ENCODE data around the gene ZNF619.

Gene ZNF619

DNA sequence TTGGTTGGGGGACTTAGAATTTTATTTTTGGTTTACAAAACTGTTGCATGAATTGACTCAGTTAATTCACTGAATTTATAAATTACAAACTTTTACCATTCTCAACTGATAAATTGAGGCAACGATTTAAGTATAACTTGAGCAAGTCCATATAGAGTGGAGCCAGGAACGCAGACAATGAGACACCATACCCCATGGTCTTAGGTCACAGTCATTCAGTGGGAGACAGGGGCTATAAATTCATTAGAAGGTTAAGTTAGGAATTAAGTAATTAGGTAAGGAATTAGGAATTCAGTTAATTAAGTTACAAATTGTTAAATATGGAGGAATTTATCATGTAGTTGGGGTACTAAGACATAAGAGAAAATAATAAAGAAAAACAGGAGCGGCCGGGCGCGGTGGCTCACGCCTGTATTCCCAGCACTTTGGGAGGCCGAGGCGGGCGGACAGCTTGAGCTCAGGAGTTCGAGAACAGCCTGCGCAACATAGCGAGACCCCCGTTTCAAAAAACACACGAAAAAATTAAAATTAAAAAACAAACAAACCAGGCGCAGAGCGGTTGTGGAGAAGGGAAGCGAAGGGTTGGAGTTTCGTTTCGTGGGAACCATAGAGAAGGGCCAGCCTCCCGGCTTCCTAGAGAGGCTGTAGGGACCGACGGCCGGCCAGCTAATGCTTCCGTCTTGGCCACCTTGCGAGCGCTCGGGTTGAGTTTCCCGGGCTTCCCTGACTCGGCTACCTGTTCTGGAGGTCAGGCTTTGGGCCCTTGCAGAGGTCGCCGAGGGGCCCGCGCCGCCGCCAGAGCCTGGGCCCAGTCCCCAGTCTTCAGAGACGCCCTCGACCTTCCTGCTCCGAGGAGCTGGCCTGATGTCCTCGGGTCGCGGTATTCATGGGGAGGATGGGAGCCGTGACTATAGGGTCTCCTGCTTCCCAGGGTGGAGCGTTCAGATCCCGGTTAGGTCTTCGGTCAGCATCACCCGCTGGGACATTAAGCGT, at the start of gene ZNF619:
Gene ZNF619 (plus strand): TSS at position 645 of the 993 bp plus-strand sequence. CDS start 858 bp downstream, outside the sequence.
- peak within 1 kb of the TSS; percentile 79 for H3K4me3 ChIP-seq (replicated peaks; ENCODE audit: low read depth, low read length)
- no peak for TF ChIP-seq CTCF (IDR thresholded peaks at IDR 0.05; ENCODE audit: low read depth, low read length, missing control alignments)
- peak; percentile 24 for DNase-seq (ENCODE audit: extremely low read depth, low read depth)

GRCh38 chr3:40432793-40433192, 44.1 kb upstream of the ZNF619 start:
- no peak for TF ChIP-seq CTCF (IDR thresholded peaks at IDR 0.05; ENCODE audit: low read depth, low read length, missing control alignments)
- no peak overlapping the region for H3K4me3 ChIP-seq (replicated peaks; ENCODE audit: low read depth, low read length)
- no peak for DNase-seq (ENCODE audit: extremely low read depth, low read depth)

DNA sequence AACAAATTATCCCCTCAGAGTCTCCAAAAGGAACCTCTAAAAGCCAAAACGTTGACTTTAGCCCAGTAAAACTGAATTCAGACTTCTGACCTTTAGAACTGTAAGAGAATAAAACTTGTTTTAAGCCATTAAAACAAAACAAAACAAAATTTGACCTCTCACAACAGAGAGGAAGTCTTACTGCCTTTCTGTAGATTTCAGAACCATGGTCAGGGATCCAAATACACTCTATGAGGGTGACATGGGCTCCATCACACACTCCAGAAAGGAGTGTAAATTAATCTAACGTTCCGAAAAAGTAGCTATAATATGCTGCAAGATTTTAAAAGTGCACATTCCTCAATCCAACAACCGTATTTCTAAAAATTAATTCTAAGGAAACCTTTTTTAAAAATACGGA, 39.0 kb upstream of the ZNF619 start:
- no peak overlapping the region for H3K4me3 ChIP-seq (replicated peaks; ENCODE audit: low read depth, low read length)
- no peak for TF ChIP-seq CTCF (IDR thresholded peaks at IDR 0.05; ENCODE audit: low read depth, low read length, missing control alignments)
- no peak for DNase-seq (ENCODE audit: extremely low read depth, low read depth)

GRCh38 chr3:40445062-40445461, 31.9 kb upstream of the ZNF619 start:
- no peak for TF ChIP-seq CTCF (IDR thresholded peaks at IDR 0.05; ENCODE audit: low read depth, low read length, missing control alignments)
- no peak for DNase-seq (ENCODE audit: extremely low read depth, low read depth)
- H3K4me3 ChIP-seq (replicated peaks; ENCODE audit: low read depth, low read length), result no peak overlapping the region

DNA sequence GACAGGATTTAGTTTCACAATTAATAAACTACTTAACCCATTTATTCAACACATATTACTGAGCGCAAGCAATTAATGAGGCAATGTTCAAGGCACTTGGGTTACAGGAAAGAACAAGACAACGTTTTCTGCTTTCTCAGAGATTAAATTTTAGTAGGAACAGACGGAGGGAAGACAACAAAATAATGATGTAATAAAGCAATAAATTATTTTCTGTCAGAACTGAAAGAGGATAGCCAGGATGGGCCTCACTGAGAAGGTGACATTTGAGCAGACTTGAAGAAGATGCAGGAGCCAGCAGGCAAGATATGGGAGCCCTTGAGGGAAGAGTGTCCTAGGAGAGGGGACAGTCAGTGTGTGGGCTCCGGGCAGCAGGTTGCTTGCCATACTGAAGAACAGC, 31.0 kb upstream of the ZNF619 start:
- DNase-seq (ENCODE audit: extremely low read depth, low read depth), result no peak
- H3K4me3 ChIP-seq (replicated peaks; ENCODE audit: low read depth, low read length), result no peak overlapping the region
- no peak for TF ChIP-seq CTCF (IDR thresholded peaks at IDR 0.05; ENCODE audit: low read depth, low read length, missing control alignments)

- no peak for TF ChIP-seq CTCF (IDR thresholded peaks at IDR 0.05; ENCODE audit: low read depth, low read length, missing control alignments)
- no peak overlapping the region for H3K4me3 ChIP-seq (replicated peaks; ENCODE audit: low read depth, low read length)
- DNase-seq (ENCODE audit: extremely low read depth, low read depth), result no peak
Measured at GRCh38 chr3:40450438-40450837, 26.5 kb upstream of the ZNF619 start.
